Prostate gland (tissue), 2 donors: ENCODE measurements around the gene CD101. TPM values are rescaled to one million over a fixed set of nuclear protein-coding genes. Genes with fewer than 3 reads are reported as not detected.

Experiments used
- DNase-seq: peaks from one replicate; pipeline ENCODE4 v3.0.0-alpha.2; 2019; ENCODE audit warnings: low spot score
- H3K27ac ChIP-seq, 2 donors: fragments of 200-600 bp; sonication (generic); 2 replicates each; pipeline ENCODE4 v1.5.1; 2017 to 2019
- H3K27me3 ChIP-seq: fragments of 200-600 bp; sonication (generic); replicated peaks from 2 replicates; pipeline ENCODE4 v1.5.1; 2019; ENCODE audit not compliant: insufficient read depth
- H3K36me3 ChIP-seq, 2 donors: fragments of 200-600 bp; sonication (generic); 1 replicate in 1 of 2; 2 replicates in 1 of 2; pipeline versions ENCODE4 v1.5.1 to v1.8.1; 2017 to 2019
- H3K4me1 ChIP-seq: fragments of 200-600 bp; sonication (generic); replicated peaks from 2 replicates; pipeline ENCODE4 v1.5.1; 2019
- H3K4me3 ChIP-seq, 2 donors: fragments of 200-600 bp; sonication (generic); 2 replicates each; pipeline ENCODE4 v1.5.1; 2017 to 2019
- H3K9me3 ChIP-seq: fragments of 200-600 bp; sonication (generic); 2 replicates; pipeline ENCODE4 v1.5.1; 2017
- POLR2A ChIP-seq: fragments of 450-650 bp; IDR thresholded peaks from one replicate; pipeline ENCODE4 v1.6.1; 2016; ENCODE audit warnings: antibody characterized with exemption, mild to moderate bottlenecking
- POLR2AphosphoS5 ChIP-seq: sonication (generic); formaldehyde crosslinking; IDR thresholded peaks from one replicate; pipeline ENCODE4 v1.6.1; 2017; ENCODE audit warnings: antibody characterized with exemption
- WGBS: methylation state at CpG from one replicate; pipeline ENCODE4 v1.1.5; 2018; 5-methylcytosine and 5-hydroxymethylcytosine counted together
- intact Hi-C: fragments of 100-400 bp; cut with DNase I; formaldehyde crosslinking; loops from one replicate; pipeline ENCODE4 v1.14.2; 2022
- total RNA-seq, 2 donors: library from RNA; depleted of rRNA; stranded (reverse); fragments of >200 nt; gene quantifications; one replicate each; pipeline ENCODE4 v1.1.0, GENCODE V29; 2016
- TF ChIP-seq, protein P1 (sequence below), 4 experiments: fragments of 200-600 bp in 2 of 4; fragments of 450-650 bp in 2 of 4; sonication (generic) in 2 of 4; IDR thresholded peaks; 1 replicate in 3 of 4; 2 replicates in 1 of 4; pipeline ENCODE4 v1.5.1; 2016 to 2019; ENCODE audit warnings: antibody characterized with exemption in 4 of 4, mild to moderate bottlenecking in 2 of 4, moderate library complexity in 2 of 4

CD101 gene
- total RNA-seq, 2 donors from 2014 or later: 0.59 to 1.1 TPM

DNA sequence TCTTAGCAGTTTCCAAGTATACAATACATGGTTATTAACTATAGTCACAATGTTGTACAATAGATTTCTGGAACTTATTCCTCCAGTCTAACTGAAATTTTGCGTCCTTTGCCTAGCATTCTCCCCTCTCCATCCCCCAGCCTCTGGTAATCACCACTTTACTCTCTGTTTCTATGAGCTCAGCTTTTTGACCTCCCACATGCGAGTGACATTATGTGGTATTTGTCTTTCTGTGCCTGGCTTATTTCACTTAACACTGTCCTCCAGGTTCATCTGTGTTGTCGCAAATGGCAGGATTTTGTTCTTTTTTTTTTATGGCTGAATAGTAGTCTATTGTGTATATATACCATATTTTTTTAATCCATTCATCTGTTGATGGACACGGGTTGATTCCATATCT is 43.9 kb upstream of the CD101 start:
- no peaks in the 10 kb centered on the region for H3K27me3 ChIP-seq
- no peak for TF ChIP-seq POLR2A
- TF ChIP-seq, protein P1, sequence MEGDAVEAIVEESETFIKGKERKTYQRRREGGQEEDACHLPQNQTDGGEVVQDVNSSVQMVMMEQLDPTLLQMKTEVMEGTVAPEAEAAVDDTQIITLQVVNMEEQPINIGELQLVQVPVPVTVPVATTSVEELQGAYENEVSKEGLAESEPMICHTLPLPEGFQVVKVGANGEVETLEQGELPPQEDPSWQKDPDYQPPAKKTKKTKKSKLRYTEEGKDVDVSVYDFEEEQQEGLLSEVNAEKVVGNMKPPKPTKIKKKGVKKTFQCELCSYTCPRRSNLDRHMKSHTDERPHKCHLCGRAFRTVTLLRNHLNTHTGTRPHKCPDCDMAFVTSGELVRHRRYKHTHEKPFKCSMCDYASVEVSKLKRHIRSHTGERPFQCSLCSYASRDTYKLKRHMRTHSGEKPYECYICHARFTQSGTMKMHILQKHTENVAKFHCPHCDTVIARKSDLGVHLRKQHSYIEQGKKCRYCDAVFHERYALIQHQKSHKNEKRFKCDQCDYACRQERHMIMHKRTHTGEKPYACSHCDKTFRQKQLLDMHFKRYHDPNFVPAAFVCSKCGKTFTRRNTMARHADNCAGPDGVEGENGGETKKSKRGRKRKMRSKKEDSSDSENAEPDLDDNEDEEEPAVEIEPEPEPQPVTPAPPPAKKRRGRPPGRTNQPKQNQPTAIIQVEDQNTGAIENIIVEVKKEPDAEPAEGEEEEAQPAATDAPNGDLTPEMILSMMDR (IDR thresholded peaks at IDR 0.05): no peak
- TF ChIP-seq POLR2AphosphoS5: no peak
- DNase-seq: no peak
- no peaks in the 10 kb centered on the region for H3K4me1 ChIP-seq
- H3K9me3 ChIP-seq: no peaks in the 10 kb centered on the region
- 94% methylated on average over 4 of the region's 4 CpGs for WGBS
- H3K27ac ChIP-seq: no peak overlapping the region
- H3K4me3 ChIP-seq: no peak overlapping the region
- intact Hi-C loops: no loop called here
- H3K36me3 ChIP-seq: peaks cover 0 to 4% of the 10 kb centered on the region in 2 donors

DNA sequence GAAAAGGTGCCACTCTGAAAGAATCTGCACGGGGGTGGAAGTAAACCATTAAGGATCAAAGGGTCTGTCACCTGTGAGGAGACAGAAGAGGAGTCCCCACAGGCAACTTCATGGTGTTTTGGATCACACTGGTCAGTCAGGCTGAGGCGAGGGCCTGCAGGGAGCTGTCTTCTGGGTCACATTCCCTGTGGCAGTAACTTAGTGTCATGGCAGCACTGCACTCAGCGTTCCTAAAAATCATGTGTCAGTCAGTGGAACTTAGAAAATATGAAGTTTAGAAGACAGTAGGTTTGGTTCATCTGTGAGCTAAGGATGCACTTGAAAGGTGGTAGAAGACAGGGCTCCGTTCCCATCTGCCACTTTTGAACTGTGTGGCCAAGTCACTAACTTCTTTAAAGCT is 43.5 kb upstream of the CD101 start:
- intact Hi-C loops: no loop called here
- WGBS: 86% methylated on average over 4 of the region's 4 CpGs
- DNase-seq: no peak
- no peaks in the 10 kb centered on the region for H3K27me3 ChIP-seq
- no peak for TF ChIP-seq POLR2A
- TF ChIP-seq, protein P1 (IDR thresholded peaks at IDR 0.05): no peak
- TF ChIP-seq POLR2AphosphoS5: no peak
- no peak overlapping the region for H3K4me3 ChIP-seq
- no peaks in the 10 kb centered on the region for H3K9me3 ChIP-seq
- H3K4me1 ChIP-seq: no peaks in the 10 kb centered on the region
- no peak overlapping the region for H3K27ac ChIP-seq
- peaks cover 0 to 4% of the 10 kb centered on the region in 2 donors for H3K36me3 ChIP-seq

DNA sequence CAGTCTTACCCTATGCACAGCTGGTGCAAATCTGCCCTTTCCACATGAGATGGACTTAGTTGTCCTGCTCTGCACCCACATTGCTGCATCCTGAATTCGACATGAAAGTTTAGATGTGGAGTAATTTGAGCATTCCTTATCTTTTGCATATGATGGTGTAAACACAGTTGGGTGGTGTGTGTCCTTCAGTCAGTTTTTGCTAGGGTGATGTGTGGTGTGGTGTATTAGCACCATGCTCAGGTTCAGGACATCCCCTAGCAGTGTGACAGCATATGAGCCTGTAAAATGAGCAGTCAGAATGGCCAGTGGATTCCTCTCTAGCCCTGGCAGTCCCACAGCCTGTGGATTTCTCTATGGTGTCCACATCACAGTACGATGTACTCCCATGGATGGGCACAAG is 42.6 kb upstream of the CD101 start:
- WGBS: 78% methylated on average over 2 of the region's 2 CpGs
- peaks cover 0 to 4% of the 10 kb centered on the region in 2 donors for H3K36me3 ChIP-seq
- H3K4me3 ChIP-seq: no peak overlapping the region
- H3K27ac ChIP-seq: no peak overlapping the region
- no peaks in the 10 kb centered on the region for H3K4me1 ChIP-seq
- DNase-seq: no peak
- TF ChIP-seq POLR2AphosphoS5: no peak
- H3K27me3 ChIP-seq: no peaks in the 10 kb centered on the region
- H3K9me3 ChIP-seq: no peaks in the 10 kb centered on the region
- intact Hi-C loops: no loop called here

DNA sequence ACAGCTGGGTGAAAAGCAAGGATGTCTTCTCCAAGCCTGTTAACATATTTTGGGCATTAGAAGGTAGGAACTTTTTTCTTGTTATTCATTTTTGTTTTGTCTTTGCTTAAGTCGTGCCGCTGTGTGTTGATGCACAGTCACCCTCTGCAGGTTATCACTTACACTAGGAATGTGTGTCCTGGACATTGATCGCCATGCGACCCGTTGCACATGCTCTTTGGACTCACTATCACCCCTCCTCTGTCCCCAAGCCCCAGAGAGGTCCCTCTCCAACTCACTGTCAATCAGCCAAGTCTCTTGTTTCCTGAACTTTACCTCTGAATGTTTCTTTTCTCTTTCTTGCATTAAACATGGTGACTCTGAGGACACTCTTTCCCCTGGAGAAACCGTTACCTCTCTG is 40.0 kb upstream of the CD101 start:
- DNase-seq: no peak
- Histone ChIP-seq H3K4me1 (no peaks in the 10 kb centered on the region), H3K27me3 (no peaks in the 10 kb centered on the region), H3K27ac (no peak overlapping the region), H3K36me3 (peaks cover 0 to 4% of the 10 kb centered on the region in 2 donors), H3K9me3 (no peaks in the 10 kb centered on the region), H3K4me3 (no peak overlapping the region)
- WGBS: 95% methylated on average over 6 of the region's 6 CpGs
- intact Hi-C loops: no loop called here
- TF ChIP-seq POLR2AphosphoS5 (no peak), POLR2A (no peak)
- TF ChIP-seq, protein P1 (IDR thresholded peaks at IDR 0.05): no peak

DNA sequence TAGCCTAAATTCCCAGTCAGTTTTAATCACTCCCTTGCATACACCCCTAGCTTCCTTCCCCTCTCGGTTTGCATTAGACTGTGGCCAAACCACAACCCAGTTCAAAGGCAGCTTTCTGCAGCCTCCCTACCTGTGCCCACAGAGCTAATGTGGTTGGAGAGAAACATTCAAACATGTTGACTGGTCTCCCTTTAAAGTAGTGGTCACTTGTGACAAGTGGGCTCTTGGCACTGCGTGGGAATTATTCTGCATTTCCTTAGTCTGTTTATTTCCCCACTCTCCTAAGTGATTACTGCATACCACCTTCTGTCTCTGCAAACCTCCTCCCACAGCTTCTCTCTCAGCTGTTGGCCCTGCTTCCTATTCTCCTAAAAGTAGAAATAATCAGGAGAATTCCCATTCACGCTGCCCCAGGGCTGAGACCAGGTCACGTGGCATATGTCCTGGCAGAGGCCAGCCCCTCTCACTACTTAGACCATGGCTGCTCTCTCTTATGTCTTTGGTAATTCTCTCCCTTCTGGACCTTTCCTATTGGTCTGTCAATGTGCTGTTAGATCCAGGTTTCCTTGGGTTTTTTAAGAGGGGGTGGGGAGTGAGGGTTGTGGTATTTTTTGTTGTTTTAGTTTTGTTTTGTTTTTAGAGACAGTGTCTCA is 38.4 kb upstream of the CD101 start:
- Histone ChIP-seq H3K27me3 (no peaks in the 10 kb centered on the region), H3K36me3 (peaks cover 0 to 4% of the 10 kb centered on the region in 2 donors), H3K4me3 (no peak overlapping the region), H3K27ac (no peak overlapping the region), H3K4me1 (no peaks in the 10 kb centered on the region), H3K9me3 (no peaks in the 10 kb centered on the region)
- TF ChIP-seq POLR2A (no peak), POLR2AphosphoS5 (no peak)
- TF ChIP-seq, protein P1 (IDR thresholded peaks at IDR 0.05): no peak
- 90% methylated on average over 4 of the region's 4 CpGs for WGBS
- no peak for DNase-seq
- intact Hi-C loops: no loop called here
